ENCODE results near the gene CCR6.

- no peak for TF ChIP-seq POLR2A (IDR thresholded peaks at IDR 0.05)
- no peak for TF ChIP-seq CTCF (IDR thresholded peaks at IDR 0.05)
Observed at GRCh38 chr6:167109651-167110050, 13.2 kb upstream of the CCR6 start.
